B cell (primary cell): ENCODE results near the gene C10orf90.

Experiments used
- EZH2 ChIP-seq: IDR thresholded peaks from 2 replicates; pipeline ENCODE4 v1.6.1; 2012; ENCODE audit warnings: borderline replicate concordance, low read depth, mild to moderate bottlenecking, moderate library complexity, low read length; ENCODE audit not compliant: insufficient read depth, poor library complexity, severe bottlenecking
- TF ChIP-seq, protein P1 (sequence below): fragments of 200-600 bp; IDR thresholded peaks from one replicate; pipeline ENCODE4 v1.8.0; 2022; ENCODE audit warnings: antibody characterized with exemption, mild to moderate bottlenecking

GRCh38 chr10:126500185-126500584 is 170.3 kb downstream of the C10orf90 start:
- no peak for TF ChIP-seq EZH2
- TF ChIP-seq, protein P1, sequence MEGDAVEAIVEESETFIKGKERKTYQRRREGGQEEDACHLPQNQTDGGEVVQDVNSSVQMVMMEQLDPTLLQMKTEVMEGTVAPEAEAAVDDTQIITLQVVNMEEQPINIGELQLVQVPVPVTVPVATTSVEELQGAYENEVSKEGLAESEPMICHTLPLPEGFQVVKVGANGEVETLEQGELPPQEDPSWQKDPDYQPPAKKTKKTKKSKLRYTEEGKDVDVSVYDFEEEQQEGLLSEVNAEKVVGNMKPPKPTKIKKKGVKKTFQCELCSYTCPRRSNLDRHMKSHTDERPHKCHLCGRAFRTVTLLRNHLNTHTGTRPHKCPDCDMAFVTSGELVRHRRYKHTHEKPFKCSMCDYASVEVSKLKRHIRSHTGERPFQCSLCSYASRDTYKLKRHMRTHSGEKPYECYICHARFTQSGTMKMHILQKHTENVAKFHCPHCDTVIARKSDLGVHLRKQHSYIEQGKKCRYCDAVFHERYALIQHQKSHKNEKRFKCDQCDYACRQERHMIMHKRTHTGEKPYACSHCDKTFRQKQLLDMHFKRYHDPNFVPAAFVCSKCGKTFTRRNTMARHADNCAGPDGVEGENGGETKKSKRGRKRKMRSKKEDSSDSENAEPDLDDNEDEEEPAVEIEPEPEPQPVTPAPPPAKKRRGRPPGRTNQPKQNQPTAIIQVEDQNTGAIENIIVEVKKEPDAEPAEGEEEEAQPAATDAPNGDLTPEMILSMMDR: no peak
